ENCODE measurements around the gene PPM1M.

Gene PPM1M

DNA sequence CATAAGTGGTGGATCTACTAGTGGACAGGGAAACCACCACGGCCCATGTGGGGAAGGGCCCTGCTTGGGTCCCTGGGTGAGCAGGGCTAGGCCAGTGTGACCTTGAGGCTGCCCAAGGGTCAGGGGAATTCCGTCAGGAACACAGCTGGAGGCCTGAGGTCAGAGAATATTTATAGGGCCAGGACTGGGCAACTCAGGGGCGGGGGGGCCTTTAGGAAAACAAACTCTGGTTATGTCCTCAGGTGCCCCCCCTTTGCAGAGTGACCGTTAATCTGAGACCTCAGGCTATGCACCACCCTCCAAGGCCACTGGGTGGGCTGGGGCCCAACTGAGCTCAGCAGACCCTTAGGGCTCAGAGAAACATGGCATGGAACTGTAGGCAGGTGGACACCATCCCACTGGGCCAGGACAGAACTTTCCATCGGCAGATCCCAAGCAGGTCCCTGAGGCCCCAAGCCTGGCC, 9.1 kb upstream of the PPM1M start:
- H3K27ac ChIP-seq, result peak overlapping the region in 1 of 2 donors; percentile 97
- TF ChIP-seq, protein P1, sequence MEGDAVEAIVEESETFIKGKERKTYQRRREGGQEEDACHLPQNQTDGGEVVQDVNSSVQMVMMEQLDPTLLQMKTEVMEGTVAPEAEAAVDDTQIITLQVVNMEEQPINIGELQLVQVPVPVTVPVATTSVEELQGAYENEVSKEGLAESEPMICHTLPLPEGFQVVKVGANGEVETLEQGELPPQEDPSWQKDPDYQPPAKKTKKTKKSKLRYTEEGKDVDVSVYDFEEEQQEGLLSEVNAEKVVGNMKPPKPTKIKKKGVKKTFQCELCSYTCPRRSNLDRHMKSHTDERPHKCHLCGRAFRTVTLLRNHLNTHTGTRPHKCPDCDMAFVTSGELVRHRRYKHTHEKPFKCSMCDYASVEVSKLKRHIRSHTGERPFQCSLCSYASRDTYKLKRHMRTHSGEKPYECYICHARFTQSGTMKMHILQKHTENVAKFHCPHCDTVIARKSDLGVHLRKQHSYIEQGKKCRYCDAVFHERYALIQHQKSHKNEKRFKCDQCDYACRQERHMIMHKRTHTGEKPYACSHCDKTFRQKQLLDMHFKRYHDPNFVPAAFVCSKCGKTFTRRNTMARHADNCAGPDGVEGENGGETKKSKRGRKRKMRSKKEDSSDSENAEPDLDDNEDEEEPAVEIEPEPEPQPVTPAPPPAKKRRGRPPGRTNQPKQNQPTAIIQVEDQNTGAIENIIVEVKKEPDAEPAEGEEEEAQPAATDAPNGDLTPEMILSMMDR (IDR thresholded peaks at IDR 0.05), result no peak
- H3K4me3 ChIP-seq, result no peak overlapping the region
- DNase-seq (ENCODE audit: low spot score), result no peak

DNA sequence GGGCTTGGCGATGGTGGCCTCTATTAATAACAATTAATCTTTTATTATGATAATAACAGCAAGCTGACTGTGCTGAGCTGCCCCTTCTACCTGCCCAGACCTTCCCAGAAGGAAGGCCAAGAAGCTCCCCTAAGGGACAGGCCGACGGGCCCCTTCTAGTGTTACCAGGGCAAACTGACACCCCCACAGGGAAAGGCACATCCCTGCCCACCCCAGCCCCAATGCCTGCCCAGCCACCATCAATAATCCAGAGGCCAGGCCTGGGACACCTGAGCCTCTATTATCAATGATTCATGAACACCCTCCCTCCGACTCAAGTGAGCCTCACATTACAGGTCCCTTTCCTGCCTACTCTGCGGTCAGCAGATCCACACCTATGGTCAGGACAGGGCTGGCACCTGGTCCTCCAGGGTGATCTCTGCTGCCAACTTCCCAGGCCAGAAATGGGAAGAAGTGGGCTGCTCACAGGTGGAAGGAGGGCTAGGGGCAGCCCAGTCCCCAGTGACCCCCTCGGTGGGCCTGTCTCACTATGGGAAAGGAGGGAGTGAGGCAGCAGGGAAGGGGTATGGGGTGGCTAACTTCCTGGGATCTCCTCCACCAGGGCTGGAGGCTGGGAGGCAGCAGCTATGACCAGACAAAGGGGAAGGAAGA, 8.4 kb upstream of the PPM1M start:
- TF ChIP-seq, protein P1 (IDR thresholded peaks at IDR 0.05), result no peak
- H3K4me3 ChIP-seq, result peak overlapping the region; percentile 92
- DNase-seq (ENCODE audit: low spot score), result no peak
- H3K27ac ChIP-seq, result peak overlapping the region; percentile 88 to 97

DNA sequence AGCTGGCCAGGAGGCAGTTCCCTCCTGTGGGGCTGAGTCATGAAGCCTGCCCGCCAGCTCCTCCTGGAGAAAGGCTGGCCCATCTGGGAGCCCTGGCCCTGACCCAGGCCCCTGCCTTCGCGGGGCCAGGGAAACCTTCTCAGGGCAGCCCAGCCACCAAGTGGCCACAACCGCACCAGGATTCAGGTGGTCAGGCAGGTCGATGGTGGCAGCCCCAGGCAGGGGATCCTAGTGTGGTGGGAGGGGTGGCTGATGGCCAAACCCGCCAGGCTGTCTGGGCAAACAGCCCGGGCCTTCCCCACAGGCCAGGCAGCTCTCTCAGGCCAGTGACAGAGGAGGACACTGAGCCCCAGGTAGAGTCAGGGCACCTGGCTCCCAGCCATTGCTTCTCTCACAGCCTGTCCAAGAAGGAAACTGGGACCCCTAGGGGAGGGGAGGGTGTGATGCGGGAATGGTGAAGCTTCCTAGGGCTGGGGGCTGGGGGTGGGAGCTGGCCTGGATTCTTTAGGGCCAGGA, 7.8 kb upstream of the PPM1M start:
- TF ChIP-seq, protein P1 (IDR thresholded peaks at IDR 0.05), result no peak
- H3K27ac ChIP-seq, result peak overlapping the region; percentile 88 to 97
- H3K4me3 ChIP-seq, result peak overlapping the region; percentile 92
- DNase-seq (ENCODE audit: low spot score), result peak; percentile 89

DNA sequence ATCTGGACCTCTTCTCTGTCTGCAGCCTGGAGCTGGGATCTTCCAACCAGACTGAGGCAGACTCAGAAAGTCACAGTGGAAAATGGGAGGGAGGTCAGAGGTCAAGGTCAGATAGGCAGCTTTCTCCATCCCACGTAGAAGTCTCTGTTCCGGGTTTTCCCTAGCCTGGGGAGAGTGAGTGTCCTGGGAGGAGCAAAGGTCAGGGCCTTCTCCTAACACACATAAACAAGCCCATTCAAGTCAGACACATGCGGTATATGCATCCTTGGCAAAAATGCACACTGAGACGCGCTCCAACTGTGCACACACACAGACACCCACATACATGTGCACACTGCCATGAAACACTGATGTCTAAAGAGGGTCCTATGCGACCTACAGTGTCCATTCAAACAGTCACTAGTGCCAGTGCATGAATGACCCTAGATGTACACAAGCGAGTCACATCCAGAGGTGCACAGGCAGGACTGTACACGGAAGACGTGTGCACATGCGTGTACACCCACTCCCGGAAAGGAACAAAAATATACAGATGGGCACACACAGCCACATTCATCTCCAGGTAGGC, 7.3 kb upstream of the PPM1M start:
- TF ChIP-seq, protein P1 (IDR thresholded peaks at IDR 0.05), result no peak
- DNase-seq (ENCODE audit: low spot score), result no peak
- Histone ChIP-seq H3K4me3 (peak overlapping the region; percentile 92), H3K27ac (peak overlapping the region; percentile 88 to 97)

DNA sequence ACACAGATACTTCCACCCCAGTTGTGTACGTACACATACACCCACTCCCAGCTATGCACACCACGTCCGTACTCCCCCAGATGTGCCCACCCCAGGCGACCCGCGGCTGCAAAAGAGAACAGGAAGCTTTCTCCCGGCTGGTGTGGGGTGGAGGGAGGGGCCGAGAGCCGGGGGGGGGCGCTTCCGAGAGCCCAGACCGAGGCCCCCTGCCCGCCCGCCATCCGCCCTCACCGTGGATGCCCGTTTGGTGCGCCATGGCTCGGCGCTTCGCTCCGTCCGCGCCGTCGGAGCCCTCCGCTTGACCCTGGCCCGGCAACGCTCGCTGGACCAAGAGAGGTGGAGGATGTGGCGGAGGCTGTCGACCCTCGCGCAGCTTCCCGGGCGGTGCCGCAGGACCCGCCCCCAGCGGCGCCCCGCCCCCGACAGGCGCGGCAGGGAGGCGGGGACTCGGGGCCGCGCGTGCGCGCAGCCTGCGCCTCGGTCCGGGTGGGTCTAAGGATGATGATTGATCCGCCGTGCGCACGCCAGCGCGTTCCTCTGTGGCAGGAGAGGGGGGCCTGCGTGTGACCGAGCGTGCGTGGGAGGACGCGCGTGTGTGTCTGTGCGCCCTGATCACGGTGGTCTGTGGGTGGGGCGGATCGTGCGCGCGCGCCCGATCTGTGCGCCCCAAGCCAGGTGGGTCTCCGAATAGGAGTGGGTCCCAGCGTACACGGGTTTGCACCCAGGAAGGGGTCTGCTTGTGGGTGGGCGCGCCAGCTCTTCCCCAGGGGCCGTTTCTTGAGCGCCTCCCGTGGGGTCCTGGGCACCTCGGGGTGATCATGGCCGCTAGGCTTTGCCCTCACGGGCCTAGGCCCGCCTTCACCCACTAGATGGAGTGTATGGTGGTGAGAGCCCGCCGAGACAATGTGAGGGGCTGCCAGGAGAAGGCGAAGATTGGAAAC, 6.5 kb upstream of the PPM1M start, which contains the start of gene TWF2:
TWF2 (minus strand) TSS at position 398 of the 941 bp plus-strand sequence; CDS start at position 256, 142 bp downstream.
- DNase-seq (ENCODE audit: low spot score), result peak; percentile 80
- TF ChIP-seq, protein P1 (IDR thresholded peaks at IDR 0.05), result no peak
- Histone ChIP-seq H3K27ac (peak within 1 kb of the TSS; percentile 88 to 97), H3K4me3 (peak within 1 kb of the TSS; percentile 92)

DNA sequence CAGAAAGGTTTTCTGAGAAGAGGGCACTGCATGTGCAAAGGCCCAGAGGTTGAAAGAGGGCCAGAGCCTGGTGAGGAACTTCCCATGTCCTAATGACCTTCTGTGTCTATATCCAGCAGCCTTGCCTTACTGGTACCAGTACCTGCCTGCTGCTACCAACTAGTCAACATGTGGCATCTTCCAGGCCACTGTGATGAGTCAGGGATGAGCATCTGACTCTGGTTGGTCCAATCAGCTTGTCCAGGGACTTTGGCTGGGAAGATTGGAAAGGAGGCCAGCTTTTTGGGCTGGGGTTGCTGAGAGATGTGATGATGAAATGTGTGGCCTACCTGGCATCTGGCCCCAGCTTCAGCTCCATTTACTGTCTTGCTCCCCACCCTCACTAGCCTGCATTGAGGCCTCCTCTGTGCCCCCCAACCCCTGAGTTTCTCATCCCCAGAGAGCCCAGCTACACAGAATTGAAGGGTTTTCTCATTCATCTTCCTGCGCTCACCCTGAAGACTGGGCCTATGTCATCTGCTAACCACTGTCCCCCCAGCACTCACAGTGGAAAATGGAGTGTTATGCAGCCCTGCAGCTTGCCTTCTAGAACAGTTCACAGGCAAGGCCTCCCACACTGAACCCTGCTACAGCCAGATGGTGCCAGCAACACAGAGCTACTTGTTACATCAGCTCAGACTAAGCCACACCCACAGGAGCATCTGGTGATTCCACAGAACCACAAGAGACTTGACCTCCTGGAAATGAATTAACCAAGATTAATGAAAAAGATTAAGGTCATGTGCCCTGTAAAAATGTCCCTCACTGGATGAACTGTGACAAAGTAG, 5.3 kb upstream of the PPM1M start:
- DNase-seq (ENCODE audit: low spot score), result peak; percentile 87
- TF ChIP-seq, protein P1 (IDR thresholded peaks at IDR 0.05), result no peak
- Histone ChIP-seq H3K27ac (peak overlapping the region in 1 of 2 donors; percentile 97), H3K4me3 (peak overlapping the region; percentile 92)
